ENCODE measurements around the gene MTHFSD. TPM values are rescaled to one million over a fixed set of nuclear protein-coding genes. Genes with fewer than 3 reads are reported as not detected.

Gene MTHFSD
- total and polyA plus RNA-seq, 2 donors: 12.0 to 20.7 TPM

- Histone ChIP-seq H3K36me3 (ENCODE audit: insufficient read depth) (peaks cover 5% of the 10 kb centered on the region), H3K4me1 (ENCODE audit: insufficient read depth) (no peaks in the 10 kb centered on the region)
- DNase-seq (ENCODE audit: extremely low spot score): no peak
Measured at GRCh38 chr16:86542756-86543750, 12.0 kb downstream of the MTHFSD start.

DNA sequence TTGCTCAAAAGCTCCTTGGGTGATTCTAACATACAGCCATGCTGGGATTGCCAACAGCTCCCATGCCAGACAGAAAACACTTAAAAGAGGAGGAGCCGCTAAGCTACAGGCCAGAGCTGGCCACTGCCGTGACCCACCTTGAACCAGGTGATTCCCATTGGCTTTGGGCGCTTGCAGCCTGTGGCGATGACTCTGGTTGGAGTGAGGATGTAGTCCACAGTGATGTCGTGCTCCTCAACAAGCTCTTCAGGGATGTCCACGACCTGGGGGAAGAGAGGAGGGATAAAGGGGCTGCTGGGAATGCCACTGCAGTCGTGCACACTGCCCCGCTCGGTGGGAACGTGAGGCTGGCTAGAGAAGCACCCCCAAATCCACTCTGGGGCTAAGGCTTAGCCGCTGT lies 13.5 kb downstream of the MTHFSD start:
- no peak overlapping the region for H3K27ac ChIP-seq (ENCODE audit: low read depth)
- peaks cover 4% of the 10 kb centered on the region for H3K36me3 ChIP-seq (ENCODE audit: insufficient read depth)
- no peak overlapping the region for H3K4me3 ChIP-seq (ENCODE audit: low read depth, low read length)
- 93% methylated on average over 11 of the region's 11 CpGs for WGBS
- H3K4me1 ChIP-seq (ENCODE audit: insufficient read depth): no peaks in the 10 kb centered on the region
- DNase-seq (ENCODE audit: extremely low spot score): no peak

More at GRCh38 chr16:86542756-86543750, 12.0 kb downstream of the MTHFSD start:
- Histone ChIP-seq H3K27ac (ENCODE audit: low read depth) (no peak overlapping the region), H3K4me3 (ENCODE audit: low read depth, low read length) (no peak overlapping the region)
- 92% methylated on average over 21 of the region's 21 CpGs for WGBS

DNA sequence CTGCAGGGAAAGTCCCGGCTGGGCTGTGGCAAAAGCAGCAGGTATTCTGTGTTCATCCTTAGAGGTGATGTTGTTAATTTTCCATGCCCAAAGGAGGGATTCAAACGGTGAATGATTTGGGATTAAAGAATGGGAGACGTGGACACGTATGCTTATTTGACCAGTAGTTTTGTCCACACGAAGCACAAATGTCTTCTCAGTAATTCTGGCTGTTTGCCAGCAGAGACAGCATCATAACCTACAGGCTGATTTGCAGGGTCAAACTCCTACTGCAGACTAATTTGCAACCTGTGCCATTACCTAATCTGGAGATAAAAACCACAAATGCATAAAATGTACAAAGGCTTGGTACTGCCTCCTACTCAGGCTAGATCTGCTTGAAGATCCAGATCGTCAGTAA lies 14.1 kb downstream of the MTHFSD start:
- 86% methylated on average over 6 of the region's 6 CpGs for WGBS
- H3K4me1 ChIP-seq (ENCODE audit: insufficient read depth): no peaks in the 10 kb centered on the region
- H3K36me3 ChIP-seq (ENCODE audit: insufficient read depth): peaks cover 4% of the 10 kb centered on the region
- H3K27ac ChIP-seq (ENCODE audit: low read depth): no peak overlapping the region
- H3K4me3 ChIP-seq (ENCODE audit: low read depth, low read length): no peak overlapping the region
- DNase-seq (ENCODE audit: extremely low spot score): no peak

DNA sequence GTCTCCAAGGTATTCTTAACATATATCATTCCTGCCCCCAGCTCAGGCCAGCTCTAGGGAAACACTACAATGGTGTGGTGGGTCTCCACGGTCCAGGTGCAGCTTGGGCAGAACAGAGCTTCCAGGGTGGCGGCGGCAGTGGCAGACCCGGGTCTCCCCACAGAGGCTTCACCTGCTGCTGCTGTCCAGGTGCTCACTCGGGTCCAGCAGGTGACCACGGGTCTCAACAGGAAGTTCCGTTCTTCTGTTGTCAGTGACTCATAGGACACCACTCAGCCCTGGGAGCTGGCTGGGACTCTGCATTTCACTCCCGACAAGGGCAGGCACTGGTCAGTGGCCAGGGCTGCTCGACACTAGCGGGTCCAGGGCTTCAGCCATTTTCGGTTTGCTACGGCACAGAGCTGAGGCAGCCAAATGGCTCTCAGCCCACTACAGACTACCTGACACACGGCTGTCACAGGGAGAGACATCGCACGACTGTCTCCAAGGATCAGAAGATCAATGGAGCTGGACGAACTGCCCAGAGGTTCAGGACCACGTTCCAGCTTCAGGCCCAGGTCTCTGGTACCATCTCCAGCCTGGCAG lies 16.7 kb downstream of the MTHFSD start:
- Histone ChIP-seq H3K4me3 (ENCODE audit: low read depth, low read length) (no peak overlapping the region), H3K4me1 (ENCODE audit: insufficient read depth) (no peaks in the 10 kb centered on the region), H3K36me3 (ENCODE audit: insufficient read depth) (peaks cover 6% of the 10 kb centered on the region), H3K27ac (ENCODE audit: low read depth) (no peak overlapping the region)
- no peak for DNase-seq (ENCODE audit: extremely low spot score)
- WGBS: 94% methylated on average over 17 of the region's 17 CpGs

- Histone ChIP-seq H3K36me3 (ENCODE audit: insufficient read depth) (peaks cover 6% of the 10 kb centered on the region), H3K27ac (ENCODE audit: low read depth) (no peak overlapping the region), H3K4me3 (ENCODE audit: low read depth, low read length) (no peak overlapping the region), H3K4me1 (ENCODE audit: insufficient read depth) (no peaks in the 10 kb centered on the region)
- no peak for DNase-seq (ENCODE audit: extremely low spot score)
- WGBS: 95% methylated on average over 4 of the region's 4 CpGs
Measured at GRCh38 chr16:86537486-86537885, 17.5 kb downstream of the MTHFSD start.

DNA sequence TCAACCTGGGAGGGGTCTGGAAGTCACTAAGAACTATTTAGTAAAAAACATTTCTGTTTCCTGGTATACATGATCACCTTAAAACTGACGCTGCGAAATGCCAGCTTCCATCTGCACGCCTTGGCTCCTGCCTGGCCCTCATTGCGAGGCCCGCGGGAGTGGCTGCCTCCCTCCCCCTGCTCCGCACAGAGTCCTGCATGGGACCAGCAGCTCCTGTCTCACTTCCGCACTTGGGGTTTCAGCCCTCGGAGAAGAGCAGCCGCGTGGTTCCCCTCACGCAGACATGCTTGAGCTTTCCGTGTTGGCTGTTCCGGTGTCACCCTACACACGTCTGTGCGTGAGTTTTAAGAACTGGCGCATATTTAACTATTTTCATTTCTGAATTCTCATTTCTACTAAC lies 18.4 kb downstream of the MTHFSD start:
- H3K27ac ChIP-seq (ENCODE audit: low read depth): no peak overlapping the region
- 95% methylated on average over 17 of the region's 17 CpGs for WGBS
- H3K4me3 ChIP-seq (ENCODE audit: low read depth, low read length): no peak overlapping the region
- H3K36me3 ChIP-seq (ENCODE audit: insufficient read depth): peaks cover 9% of the 10 kb centered on the region
- no peak for DNase-seq (ENCODE audit: extremely low spot score)
- H3K4me1 ChIP-seq (ENCODE audit: insufficient read depth): no peaks in the 10 kb centered on the region

DNA sequence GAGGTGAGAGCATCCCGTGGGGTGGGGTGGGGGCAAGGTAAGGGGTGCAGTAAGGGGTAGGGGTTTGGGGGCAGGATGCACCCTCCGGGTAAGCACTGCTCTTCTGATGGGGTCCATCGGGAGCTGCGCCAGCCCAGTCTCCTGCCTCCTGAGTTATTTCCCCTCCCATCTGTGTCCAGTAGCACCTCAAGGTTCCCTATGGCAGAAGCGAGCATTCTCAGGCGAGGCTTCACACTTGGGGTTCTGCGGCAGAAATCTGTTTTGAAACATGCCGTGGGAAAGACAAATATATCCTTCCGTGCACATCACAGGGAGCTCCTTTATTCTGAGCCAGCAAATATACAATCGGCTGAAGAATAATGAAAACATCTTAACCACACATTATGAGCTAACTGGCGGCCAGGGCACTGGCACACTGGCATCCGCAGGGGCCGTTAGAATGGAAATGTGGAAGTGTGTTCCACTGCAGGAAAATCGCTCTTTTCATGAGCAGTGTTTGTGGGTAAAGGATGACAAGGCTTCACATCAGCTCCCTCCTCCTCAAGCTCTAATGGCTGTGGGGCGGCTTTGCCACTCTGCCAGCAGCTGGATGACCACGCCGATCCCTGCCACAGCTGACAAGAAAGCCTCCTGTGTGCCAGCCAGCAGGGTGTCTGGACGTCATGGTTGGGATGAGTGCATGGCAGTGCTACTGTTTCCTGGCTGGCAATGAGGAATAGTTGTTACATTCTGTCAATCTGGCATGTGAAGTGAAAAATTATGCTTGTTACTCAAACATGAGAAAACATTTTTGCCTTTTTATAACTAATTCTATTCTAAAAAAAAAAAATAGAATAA lies 20.0 kb downstream of the MTHFSD start:
- no peaks in the 10 kb centered on the region for H3K4me1 ChIP-seq (ENCODE audit: insufficient read depth)
- H3K4me3 ChIP-seq (ENCODE audit: low read depth, low read length): no peak overlapping the region
- no peak for DNase-seq (ENCODE audit: extremely low spot score)
- H3K27ac ChIP-seq (ENCODE audit: low read depth): no peak overlapping the region
- H3K36me3 ChIP-seq (ENCODE audit: insufficient read depth): peaks cover 5% of the 10 kb centered on the region
- WGBS: 85% methylated on average over 18 of the region's 18 CpGs

DNA sequence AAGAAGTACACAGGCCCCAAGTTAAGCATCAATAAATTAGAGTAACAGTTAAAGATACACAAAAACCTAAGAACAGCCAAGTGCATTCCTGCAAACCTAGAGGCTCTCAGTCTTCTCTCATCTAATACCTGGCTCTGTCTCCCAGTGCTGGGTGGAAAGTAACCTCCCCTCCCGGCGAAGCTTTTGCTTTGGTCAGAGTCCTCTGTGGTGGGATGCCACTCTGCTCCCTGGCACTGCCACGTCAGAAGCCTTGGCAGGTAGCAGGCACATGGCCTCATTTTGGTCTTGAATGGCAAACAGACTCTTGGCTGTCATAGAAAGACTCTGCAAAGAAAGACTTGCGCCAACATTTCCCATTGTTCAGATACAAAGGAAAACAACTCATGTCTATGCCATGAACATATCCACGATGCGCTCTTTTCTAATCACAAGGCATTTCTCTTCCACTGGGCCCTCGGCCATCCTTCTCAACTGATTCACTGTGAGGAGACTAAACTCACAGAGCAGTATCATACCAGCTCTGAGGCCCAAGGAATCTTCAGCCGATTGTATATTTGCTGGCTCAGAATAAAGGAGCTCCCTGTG lies 21.2 kb downstream of the MTHFSD start:
- no peak overlapping the region for H3K27ac ChIP-seq (ENCODE audit: low read depth)
- no peak for DNase-seq (ENCODE audit: extremely low spot score)
- H3K36me3 ChIP-seq (ENCODE audit: insufficient read depth): peaks cover 5% of the 10 kb centered on the region
- H3K4me3 ChIP-seq (ENCODE audit: low read depth, low read length): no peak overlapping the region
- 93% methylated on average over 8 of the region's 8 CpGs for WGBS
- no peaks in the 10 kb centered on the region for H3K4me1 ChIP-seq (ENCODE audit: insufficient read depth)

- Histone ChIP-seq H3K36me3 (ENCODE audit: insufficient read depth) (peaks cover 5% of the 10 kb centered on the region), H3K4me1 (ENCODE audit: insufficient read depth) (no peaks in the 10 kb centered on the region), H3K27ac (ENCODE audit: low read depth) (no peak overlapping the region), H3K4me3 (ENCODE audit: low read depth, low read length) (no peak overlapping the region)
- no peak for DNase-seq (ENCODE audit: extremely low spot score)
- WGBS: 97% methylated on average over 8 of the region's 8 CpGs
Measured at GRCh38 chr16:86533076-86533475, 22.0 kb downstream of the MTHFSD start.

DNA sequence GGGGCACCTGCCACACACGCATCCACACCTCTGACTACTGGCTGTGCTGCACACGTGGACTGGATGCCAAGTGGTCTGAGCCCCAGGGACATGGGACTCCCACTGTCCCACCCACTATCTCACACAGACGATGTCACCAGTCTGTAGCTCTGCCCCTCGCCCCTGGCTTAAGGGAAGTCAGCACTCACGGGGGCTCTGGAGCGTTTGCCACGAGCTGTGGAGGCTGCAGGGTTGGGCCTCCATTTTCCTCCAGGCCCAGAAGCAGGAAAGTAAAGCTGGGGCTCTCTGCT lies 22.6 kb downstream of the MTHFSD start:
- 93% methylated on average over 7 of the region's 7 CpGs for WGBS
- Histone ChIP-seq H3K27ac (ENCODE audit: low read depth) (no peak overlapping the region), H3K4me3 (ENCODE audit: low read depth, low read length) (no peak overlapping the region), H3K36me3 (ENCODE audit: insufficient read depth) (peaks cover 5% of the 10 kb centered on the region), H3K4me1 (ENCODE audit: insufficient read depth) (no peaks in the 10 kb centered on the region)
- DNase-seq (ENCODE audit: extremely low spot score): no peak

- H3K4me1 ChIP-seq (ENCODE audit: insufficient read depth): no peaks in the 10 kb centered on the region
- DNase-seq (ENCODE audit: extremely low spot score): no peak
- H3K36me3 ChIP-seq (ENCODE audit: insufficient read depth): peaks cover 5% of the 10 kb centered on the region
- 92% methylated on average over 49 of the region's 49 CpGs for WGBS
- H3K4me3 ChIP-seq (ENCODE audit: low read depth, low read length): no peak overlapping the region
- no peak overlapping the region for H3K27ac ChIP-seq (ENCODE audit: low read depth)
Measured at GRCh38 chr16:86531641-86532525, 23.2 kb downstream of the MTHFSD start.

GRCh38 chr16:86531191-86531545 lies 23.9 kb downstream of the MTHFSD start:
- WGBS: 26% methylated on average over 7 of the region's 7 CpGs
- Histone ChIP-seq H3K36me3 (ENCODE audit: insufficient read depth) (peaks cover 5% of the 10 kb centered on the region), H3K4me1 (ENCODE audit: insufficient read depth) (no peaks in the 10 kb centered on the region), H3K27ac (ENCODE audit: low read depth) (no peak overlapping the region), H3K4me3 (ENCODE audit: low read depth, low read length) (no peak overlapping the region)
- DNase-seq (ENCODE audit: extremely low spot score): no peak
